D341Med (cell line): ENCODE measurements around the gene CALML3.
"Not testable (repeated sequence)": the region's sequence is repeated elsewhere in the genome, so short reads cannot be mapped to it uniquely, and the experiment has no call there.

Source experiments
- DNase-seq: peaks from one replicate; pipeline ENCODE4 v3.0.0; 2012; ENCODE audit warnings: low spot score

The CALML3 gene

GRCh38 chr10:5557040-5557721, 32.4 kb downstream of the CALML3 start:
- no peak for DNase-seq

- no peak for DNase-seq
Observed at GRCh38 chr10:5557799-5558771, 33.3 kb downstream of the CALML3 start.

DNA sequence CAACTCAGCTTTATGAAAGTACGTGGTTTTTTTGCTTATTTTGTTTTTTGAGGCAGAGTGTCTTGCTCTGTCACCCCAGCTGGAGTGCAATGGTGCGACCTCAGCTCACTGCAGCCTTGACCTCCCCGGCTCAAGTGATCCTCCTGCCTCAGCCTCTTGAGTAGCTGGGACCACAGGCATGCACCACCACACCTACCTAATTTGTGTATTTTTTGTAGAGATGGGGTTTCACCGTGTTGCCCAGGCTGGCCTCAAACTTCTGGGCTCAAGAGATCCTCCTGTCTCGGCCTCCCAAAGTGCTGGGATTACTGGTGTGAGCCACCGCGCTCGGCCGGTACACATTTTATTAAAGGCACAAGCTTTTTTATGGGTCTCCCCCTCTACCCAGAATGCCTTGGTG, 34.3 kb downstream of the CALML3 start:
- not testable (repeated sequence) for DNase-seq

- DNase-seq: no peak
Observed at GRCh38 chr10:5559642-5560141, 34.9 kb downstream of the CALML3 start.

DNA sequence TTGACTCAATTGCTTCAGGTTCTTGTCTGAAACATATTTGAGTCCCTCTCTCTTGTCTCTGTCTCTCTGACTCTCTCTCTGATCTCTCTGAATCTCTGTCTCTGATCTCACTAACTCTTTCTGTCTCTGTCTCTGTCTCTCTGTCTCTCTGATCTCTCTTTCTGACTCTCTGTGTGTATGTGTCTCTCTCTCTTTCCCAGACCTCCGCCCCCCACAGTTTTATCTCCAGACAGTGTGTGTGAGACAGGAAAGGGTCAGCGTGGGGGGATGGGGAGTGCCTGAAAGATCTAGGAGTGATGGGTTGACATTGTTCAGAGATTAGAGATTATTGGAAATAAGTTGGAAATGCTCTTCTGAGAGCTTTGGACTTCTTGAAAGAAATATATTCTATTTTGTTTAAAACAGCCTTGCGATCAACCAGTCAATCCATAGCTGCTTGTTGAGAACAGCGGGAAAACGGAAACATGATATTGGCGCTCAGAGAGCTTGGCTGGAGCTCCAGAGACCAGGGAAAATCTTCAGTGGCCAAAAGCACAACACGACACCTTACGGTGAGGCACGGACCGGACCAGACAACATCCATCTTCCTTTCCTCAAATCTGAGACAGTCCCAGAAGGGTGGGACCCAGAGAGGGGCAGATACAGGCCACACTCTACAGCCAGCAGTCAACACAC, 35.5 kb downstream of the CALML3 start:
- no peak for DNase-seq

- no peak for DNase-seq
Observed at GRCh38 chr10:5560817-5561703, 36.3 kb downstream of the CALML3 start.

DNA sequence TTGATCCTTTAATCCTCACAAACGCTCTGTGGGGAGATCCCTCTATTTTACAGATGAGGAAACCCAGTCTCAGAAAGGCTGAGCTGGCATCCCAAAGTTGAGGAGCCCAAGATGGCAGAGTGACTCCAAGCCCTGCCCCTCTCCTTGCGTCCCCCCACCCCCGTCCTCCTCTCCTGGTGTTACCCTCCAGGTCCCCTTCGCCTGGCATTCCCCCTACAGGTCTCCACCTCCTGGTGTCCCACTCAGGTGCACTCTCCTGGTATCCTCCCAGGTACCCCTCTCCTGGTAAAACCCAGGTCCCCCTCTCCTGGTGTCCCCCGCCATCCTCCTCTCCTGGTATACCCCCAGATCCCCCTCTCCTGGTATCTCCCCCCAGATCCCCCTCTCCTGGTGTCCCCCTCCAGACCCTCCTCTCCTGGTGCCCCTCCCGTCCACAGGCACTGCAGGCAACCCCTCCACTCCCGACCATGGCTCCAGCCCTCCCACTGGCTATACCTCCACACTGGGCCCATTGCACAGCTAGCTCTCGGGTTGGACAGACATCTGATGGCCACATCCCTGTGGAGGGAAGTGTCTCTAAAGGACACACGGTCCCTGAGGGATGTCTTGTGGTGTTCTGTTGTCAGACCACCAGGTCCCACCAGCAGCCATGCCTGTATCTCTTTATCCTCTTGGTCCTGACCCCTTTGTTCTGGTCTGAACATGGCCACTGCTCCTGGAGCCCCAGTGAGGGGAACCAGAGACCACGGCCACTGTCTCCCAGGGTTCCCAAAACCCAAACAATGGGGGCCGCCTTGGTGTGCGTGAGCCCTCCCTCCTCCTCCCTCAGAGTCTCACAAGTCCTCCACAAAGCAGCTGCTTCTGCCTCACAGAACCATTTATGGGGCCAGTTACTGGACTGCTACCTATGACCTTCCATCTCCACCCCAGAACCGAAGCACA, 37.2 kb downstream of the CALML3 start:
- DNase-seq: no peak

- DNase-seq: no peak
Observed at GRCh38 chr10:5563321-5563961, 38.7 kb downstream of the CALML3 start.

DNA sequence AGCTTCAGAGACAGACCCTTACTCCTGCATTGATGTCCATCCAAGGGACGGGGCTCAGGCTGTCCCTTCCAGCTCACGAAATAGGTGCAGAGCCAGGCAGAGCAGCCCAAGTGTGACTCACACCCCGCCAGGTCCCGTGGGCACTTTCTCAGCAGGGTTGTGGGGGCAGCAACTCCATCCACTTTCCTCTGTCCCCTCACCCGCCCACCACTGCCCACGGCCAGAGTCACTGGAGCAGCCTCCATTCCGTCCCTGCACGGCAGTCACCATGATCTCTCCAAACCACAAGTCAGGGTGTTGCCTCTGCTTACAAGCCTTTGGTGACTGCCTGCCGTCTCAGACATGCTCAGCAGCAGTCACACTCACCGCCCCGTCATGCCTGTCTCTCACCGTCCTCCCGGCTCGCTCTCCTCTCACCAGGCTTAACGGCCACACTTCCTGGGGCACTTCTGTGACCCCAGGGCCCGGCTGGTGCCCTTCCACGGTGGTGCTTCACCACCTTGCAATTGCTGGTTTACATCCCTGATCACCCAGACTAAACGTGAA, 39.3 kb downstream of the CALML3 start:
- DNase-seq: no peak

DNA sequence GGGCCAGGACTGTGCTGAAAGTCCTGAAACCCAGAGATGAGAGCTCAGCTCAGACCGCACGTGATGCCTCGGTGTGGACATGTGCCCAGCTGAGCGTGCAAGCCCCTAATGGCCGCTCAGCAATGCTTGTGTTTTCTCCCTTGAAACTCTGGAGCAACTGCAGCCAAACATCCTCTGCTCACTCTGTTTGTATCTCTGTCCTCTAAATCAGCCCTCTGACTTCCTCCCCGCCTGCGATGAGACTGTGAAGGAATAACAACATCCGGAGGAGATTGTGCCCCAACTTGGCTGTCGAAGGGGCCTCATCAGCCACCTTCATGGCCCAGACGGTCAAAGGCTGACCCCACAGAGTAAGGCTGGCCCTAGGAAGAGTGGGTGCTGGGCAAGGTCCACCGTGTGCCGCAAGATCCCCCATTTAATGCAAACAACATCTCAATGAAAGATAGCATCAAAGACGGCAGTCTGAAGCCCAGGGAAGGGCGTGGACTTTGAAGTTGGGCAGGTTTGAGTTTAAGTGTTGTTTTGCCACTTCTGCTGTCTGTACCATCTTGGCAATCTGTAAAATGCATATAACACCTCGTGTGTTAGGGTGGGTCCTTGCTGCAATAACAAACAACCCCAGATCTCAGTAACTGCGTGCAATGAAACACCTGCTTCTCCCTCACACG, 39.9 kb downstream of the CALML3 start:
- no peak for DNase-seq

DNA sequence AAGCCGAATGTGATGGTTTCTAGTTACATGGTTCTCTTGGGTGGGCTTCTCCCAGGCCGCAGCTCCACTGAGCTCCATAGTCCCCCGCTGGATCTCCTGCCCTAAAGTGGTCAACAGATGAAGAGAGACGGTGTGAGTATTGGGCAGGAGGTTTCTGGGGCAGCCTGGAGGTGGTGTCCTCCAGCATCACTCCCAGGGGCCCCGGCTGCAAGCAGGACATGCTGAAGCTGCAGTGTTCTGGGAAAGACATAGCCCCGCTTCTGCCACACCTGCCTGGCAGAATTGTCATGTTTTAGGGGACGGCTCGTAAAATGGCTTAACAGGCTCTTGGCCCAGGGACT, 40.4 kb downstream of the CALML3 start:
- DNase-seq: no peak

DNA sequence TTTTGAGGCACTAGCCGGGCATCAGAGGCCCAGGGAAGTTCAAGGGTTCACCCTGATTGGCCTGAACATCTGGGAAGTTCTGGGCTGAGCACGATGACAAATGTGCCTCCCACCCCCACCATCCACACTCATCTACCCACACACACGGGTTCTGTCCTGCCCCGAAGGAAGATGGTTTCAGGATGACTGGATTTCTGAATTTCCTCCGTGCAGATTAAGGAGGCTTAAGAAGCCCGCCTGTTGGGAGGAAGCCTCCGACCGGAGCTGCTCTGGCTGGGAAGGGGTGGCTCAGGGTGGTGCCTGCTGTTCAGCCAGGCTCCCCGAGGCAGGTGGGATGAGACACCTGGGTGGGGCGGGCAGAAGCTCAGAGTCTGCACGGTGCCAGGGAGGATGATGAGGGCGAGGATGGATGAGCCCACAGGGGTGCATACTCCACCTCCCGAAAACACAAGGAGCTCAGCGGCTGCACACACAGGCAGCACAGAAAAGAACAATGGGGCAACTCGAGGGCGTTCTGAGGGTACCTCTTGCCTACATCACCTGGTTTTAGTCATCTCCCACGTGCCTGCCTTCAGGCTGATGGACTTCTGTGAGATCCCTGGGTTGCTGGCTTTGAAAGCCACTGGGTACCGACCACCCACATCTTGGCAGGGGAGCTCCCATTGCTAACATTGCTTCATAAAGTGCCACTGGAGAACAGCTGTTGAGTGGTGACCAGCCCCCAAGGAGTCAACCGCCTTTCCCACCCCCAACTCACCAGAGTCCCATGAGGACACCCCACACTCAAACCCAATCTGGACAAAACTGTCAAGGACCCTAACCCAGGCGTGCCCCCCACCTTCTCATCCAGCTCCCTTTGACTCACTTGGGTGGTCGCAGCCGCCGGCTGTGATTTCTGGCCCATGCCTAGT, 41.2 kb downstream of the CALML3 start:
- no peak for DNase-seq

DNA sequence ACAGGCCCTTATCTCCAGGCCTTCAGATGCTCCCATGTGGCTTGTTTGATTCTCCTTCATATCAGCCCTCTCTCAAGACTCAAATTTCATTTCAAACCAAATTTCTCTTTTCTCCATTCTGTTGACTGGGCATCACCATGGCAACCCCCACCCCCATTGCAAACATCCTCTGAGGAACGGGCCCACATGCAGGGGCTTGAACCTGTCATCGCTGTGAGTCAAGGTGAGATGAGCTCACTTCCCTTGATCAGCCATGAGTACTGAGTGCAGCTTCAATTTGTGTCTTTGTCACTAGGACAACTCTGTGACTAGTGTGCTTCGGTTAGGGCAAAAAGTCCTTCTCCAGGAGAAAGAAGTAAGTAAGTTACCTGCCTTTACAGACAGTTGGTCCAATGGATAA, 41.9 kb downstream of the CALML3 start:
- DNase-seq: no peak

DNA sequence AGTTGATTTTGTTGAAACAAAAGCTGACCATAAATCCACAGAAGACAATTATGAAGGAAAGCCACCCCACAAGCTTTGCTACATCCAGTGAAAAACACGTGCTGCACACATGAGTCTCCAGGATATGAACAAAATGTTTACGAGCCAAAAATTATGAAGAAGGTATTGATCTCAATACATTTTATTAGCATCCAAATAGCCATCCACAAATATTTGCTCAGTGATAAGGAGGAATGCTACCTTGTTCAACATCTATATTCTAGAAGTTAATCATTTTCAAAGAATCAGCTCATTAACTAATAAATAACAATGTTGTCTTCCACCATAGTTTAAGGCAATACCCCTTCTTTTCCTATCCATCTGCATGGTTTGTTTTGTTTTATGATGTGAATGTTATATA, 42.7 kb downstream of the CALML3 start:
- DNase-seq: no peak

GRCh38 chr10:5568984-5569383, 44.2 kb downstream of the CALML3 start:
- DNase-seq: no peak

DNA sequence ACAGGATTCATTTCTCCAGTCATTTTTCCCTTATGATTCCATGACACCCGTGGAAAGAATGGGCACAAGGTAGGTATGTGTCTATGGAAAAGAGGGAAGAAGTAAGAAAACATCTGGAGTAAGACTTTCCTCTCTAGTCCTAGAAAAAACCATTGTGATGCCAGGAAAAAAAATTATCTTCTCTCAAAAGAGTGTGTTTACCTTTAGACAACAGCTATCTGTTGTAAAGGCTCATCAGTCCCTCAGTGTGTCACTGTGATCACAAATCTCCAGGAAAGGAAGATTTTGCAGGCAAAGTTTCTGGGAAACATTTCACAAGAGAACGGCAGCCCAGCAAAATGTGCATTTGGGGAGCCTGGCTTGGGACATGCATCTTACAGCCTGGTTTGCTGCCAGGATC, 44.8 kb downstream of the CALML3 start:
- no peak for DNase-seq

- no peak for DNase-seq
Observed at GRCh38 chr10:5570007-5570655, 45.4 kb downstream of the CALML3 start.
